ENCODE measurements around the gene CEP135.

DNA sequence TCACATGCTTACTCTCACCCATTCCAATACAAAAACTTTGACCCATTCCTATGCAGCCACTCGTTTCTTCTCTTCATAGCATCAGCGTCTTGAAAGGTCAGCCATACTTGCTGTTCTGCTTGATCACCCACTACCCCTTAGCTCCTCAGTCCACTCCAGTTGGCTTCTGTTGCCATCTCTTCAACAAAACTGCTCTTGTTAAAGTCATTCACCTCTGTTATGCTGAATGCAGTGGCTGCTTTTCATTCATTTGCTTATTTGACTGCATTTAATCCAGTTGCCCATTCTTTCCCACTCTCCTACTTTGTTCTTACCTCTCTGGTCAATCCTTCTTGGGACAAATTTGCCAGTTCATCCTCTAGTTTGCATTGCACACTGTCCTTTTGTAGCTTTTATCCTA is 24.9 kb downstream of the CEP135 start:
- TF ChIP-seq GATA2 (IDR thresholded peaks at IDR 0.05; ENCODE audit: low read depth, low read length) (no peak), GATA3 (IDR thresholded peaks at IDR 0.05; ENCODE audit: low read depth, low read length) (no peak)
